PC-3 (cell line): Measurements from ENCODE around the gene TPK1. TPM values are rescaled to one million over a fixed set of nuclear protein-coding genes. Genes with fewer than 3 reads are reported as not detected.

Source experiments
- ATAC-seq: fragments of 200-7000 bp; cut with Tn5 transposase; 2 replicates; pipeline ENCODE4 v1.9.1; 2020; ENCODE audit warnings: mild to moderate bottlenecking, moderate library complexity
- BruUV-seq: library from RNA; stranded (reverse); fragments of 400-500 nt; replicated peaks from 2 replicates; lab custom pipeline; 2021; lab: Mats Ljungman, UMichigan
- CTCF ChIA-PET: fragments of 300-600 bp; sonication (Branson Sonifier 250); formaldehyde crosslinking; loops from one replicate; lab custom pipeline; 2022; ENCODE audit warnings: antibody characterized with exemption; lab: Charles Lee
- POLR2A ChIA-PET: fragments of 300-600 bp; sonication (Branson Sonifier 250); formaldehyde crosslinking; loops from one replicate; lab custom pipeline; 2022; ENCODE audit warnings: antibody characterized with exemption; ENCODE audit not compliant: unreplicated experiment; lab: Charles Lee
- DNase-seq: peaks from one replicate; pipeline ENCODE4 v3.0.0-alpha.2; 2015
- H2AFZ ChIP-seq: fragments of 300-600 bp; sonication (generic); 2 replicates; pipeline ENCODE4 v1.6.0; 2016; ENCODE audit warnings: antibody characterized with exemption, low read length
- H3F3A ChIP-seq: fragments of 300-600 bp; sonication (generic); one replicate; pipeline ENCODE4 v1.6.0; 2017; ENCODE audit warnings: antibody characterized with exemption, low read length, control low read depth, mild to moderate bottlenecking; ENCODE audit not compliant: unreplicated experiment
- H3K27ac ChIP-seq: fragments of 300-600 bp; sonication (generic); 2 replicates; pipeline ENCODE4 v1.5.1; 2016; ENCODE audit warnings: mild to moderate bottlenecking, low read length
- H3K27me3 ChIP-seq: fragments of 300-600 bp; sonication (generic); 2 replicates; pipeline ENCODE4 v1.6.1; 2016; ENCODE audit warnings: low read length, mixed read lengths
- H3K36me3 ChIP-seq: fragments of 300-600 bp; sonication (generic); 2 replicates; pipeline ENCODE4 v1.6.1; 2016; ENCODE audit warnings: low read depth, mixed run types, low read length, mixed read lengths
- H3K4me1 ChIP-seq: fragments of 300-600 bp; sonication (generic); 2 replicates; pipeline ENCODE4 v1.5.1; 2016; ENCODE audit warnings: low read length; ENCODE audit not compliant: insufficient read depth
- H3K4me2 ChIP-seq: fragments of 300-600 bp; sonication (generic); 2 replicates; pipeline ENCODE4 v1.6.0; 2016; ENCODE audit warnings: low read length
- H3K4me3 ChIP-seq: fragments of 300-600 bp; sonication (generic); 2 replicates; pipeline ENCODE4 v1.5.1; 2016; ENCODE audit warnings: mild to moderate bottlenecking, low read length, mixed read lengths
- H3K79me2 ChIP-seq: fragments of 300-600 bp; sonication (generic); 2 replicates; pipeline ENCODE4 v1.6.1; 2017; ENCODE audit warnings: low read length, mixed read lengths
- H3K9ac ChIP-seq: fragments of 300-600 bp; sonication (generic); 2 replicates; pipeline ENCODE4 v1.6.0; 2016; ENCODE audit warnings: mild to moderate bottlenecking, low read length
- H3K9me2 ChIP-seq: fragments of 300-600 bp; sonication (generic); replicated peaks from 2 replicates; pipeline ENCODE4 v1.6.1; 2016; ENCODE audit warnings: mixed run types, low read length, mixed read lengths
- H3K9me3 ChIP-seq: fragments of 300-600 bp; sonication (generic); 2 replicates; pipeline ENCODE4 v1.6.1; 2016; ENCODE audit warnings: low read length, mixed read lengths
- H4K20me1 ChIP-seq: fragments of 300-600 bp; sonication (generic); 2 replicates; pipeline ENCODE4 v1.6.1; 2016; ENCODE audit warnings: low read length, mixed read lengths
- EZH2 ChIP-seq: fragments of 300-600 bp; sonication (generic); IDR thresholded peaks from one replicate; pipeline ENCODE4 v1.6.1; 2017; ENCODE audit warnings: antibody characterized with exemption, mild to moderate bottlenecking, low read length; ENCODE audit not compliant: unreplicated experiment
- EZH2phosphoT487 ChIP-seq: fragments of 300-600 bp; sonication (generic); IDR thresholded peaks from 2 replicates; pipeline ENCODE4 v1.6.1; 2018; ENCODE audit warnings: mild to moderate bottlenecking, antibody characterized with exemption, low read length, borderline replicate concordance
- intact Hi-C: fragments of 100-400 bp; cut with micrococcal nuclease; formaldehyde crosslinking; loops from 2 replicates; pipeline ENCODE4 v1.9.0; 2023
- total RNA-seq: library from RNA; depleted of rRNA; stranded (reverse); fragments of >200 nt; gene quantifications from 2 replicates; pipeline ENCODE4 v1.2.3, GENCODE V29; 2014
- TF ChIP-seq, protein P1 (sequence below): fragments of 300-600 bp; sonication (generic); conservative IDR thresholded peaks from 2 replicates; pipeline ENCODE4 v1.5.1; 2017; ENCODE audit warnings: antibody characterized with exemption, low read depth, mild to moderate bottlenecking, low read length

The TPK1 gene
- total RNA-seq, 1 experiment from 2014 or later = 4.5 TPM

DNA sequence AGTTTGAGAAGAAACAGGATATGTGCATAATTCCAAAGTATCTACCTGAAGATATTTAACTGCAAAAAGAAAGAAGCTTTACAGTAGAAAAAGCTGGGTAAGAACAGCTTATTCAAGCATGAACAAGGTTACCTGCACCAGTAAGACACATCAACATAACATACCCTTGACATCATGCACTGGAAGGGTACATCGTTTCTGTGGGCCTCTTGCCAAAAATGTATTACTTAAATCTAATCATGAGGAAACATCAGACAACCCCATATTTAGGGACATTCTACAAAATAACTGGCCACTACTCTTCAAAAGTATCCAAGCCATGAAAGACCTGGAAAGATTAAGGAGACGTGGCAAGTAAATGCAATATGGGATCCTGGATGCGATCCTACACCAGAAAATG, 18.9 kb downstream of the TPK1 start:
- CTCF ChIA-PET = no interaction called here
- no peaks in the 10 kb centered on the region for H3F3A ChIP-seq
- H4K20me1 ChIP-seq = no peaks in the 10 kb centered on the region
- H3K9ac ChIP-seq = no peak overlapping the region
- 0 out of 2 replicates have a peak, but pooled peaks cover 3% of the 10 kb centered on the region for H3K4me1 ChIP-seq
- DNase-seq = no peak
- ATAC-seq = no peak
- POLR2A ChIA-PET = no interaction called here
- no peaks in the 10 kb centered on the region for H3K9me2 ChIP-seq
- no peaks in the 10 kb centered on the region for H3K36me3 ChIP-seq
- no peaks in the 10 kb centered on the region for H3K27me3 ChIP-seq
- no TSS peak for BruUV-seq
- H3K27ac ChIP-seq = no peak overlapping the region
- no peak overlapping the region for H3K4me3 ChIP-seq
- no peaks in the 10 kb centered on the region for H3K79me2 ChIP-seq
- H3K9me3 ChIP-seq = no peaks in the 10 kb centered on the region
- TF ChIP-seq EZH2phosphoT487 (no peak), EZH2 (no peak)
- TF ChIP-seq, protein P1, sequence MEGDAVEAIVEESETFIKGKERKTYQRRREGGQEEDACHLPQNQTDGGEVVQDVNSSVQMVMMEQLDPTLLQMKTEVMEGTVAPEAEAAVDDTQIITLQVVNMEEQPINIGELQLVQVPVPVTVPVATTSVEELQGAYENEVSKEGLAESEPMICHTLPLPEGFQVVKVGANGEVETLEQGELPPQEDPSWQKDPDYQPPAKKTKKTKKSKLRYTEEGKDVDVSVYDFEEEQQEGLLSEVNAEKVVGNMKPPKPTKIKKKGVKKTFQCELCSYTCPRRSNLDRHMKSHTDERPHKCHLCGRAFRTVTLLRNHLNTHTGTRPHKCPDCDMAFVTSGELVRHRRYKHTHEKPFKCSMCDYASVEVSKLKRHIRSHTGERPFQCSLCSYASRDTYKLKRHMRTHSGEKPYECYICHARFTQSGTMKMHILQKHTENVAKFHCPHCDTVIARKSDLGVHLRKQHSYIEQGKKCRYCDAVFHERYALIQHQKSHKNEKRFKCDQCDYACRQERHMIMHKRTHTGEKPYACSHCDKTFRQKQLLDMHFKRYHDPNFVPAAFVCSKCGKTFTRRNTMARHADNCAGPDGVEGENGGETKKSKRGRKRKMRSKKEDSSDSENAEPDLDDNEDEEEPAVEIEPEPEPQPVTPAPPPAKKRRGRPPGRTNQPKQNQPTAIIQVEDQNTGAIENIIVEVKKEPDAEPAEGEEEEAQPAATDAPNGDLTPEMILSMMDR = no peak
- H2AFZ ChIP-seq = no peak overlapping the region
- no peak overlapping the region for H3K4me2 ChIP-seq
- intact Hi-C loops = no loop called here

DNA sequence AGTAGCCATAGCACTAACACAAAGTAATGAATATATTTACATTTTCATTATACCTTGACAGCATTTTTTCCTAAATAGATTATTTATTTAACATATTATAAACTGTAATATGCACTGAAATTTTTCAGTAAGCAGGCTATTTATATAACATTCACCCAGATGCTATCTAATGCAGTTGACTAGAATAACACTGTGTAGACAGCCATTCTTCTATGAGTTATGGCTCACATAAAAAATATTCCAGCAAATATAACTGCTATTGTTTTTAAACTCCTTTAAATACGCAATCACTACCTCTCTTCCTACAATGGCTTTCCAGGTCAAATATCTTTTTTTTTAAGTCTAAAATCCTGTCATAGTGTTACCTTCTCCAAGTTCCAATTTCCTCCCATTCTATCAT, 21.6 kb downstream of the TPK1 start:
- intact Hi-C loops = no loop called here
- ChIA-PET POLR2A (no interaction called here), CTCF (no interaction called here)
- Histone ChIP-seq H2AFZ (no peak overlapping the region), H3K4me1 (no peaks in the 10 kb centered on the region), H3K4me3 (no peak overlapping the region), H3K4me2 (no peak overlapping the region), H3K9me3 (no peaks in the 10 kb centered on the region), H4K20me1 (no peaks in the 10 kb centered on the region), H3K36me3 (no peaks in the 10 kb centered on the region), H3K27ac (no peak overlapping the region), H3F3A (no peaks in the 10 kb centered on the region), H3K9ac (no peak overlapping the region), H3K79me2 (no peaks in the 10 kb centered on the region), H3K27me3 (no peaks in the 10 kb centered on the region), H3K9me2 (no peaks in the 10 kb centered on the region)
- ATAC-seq (no peak), DNase-seq (no peak)
- no TSS peak for BruUV-seq
- TF ChIP-seq, protein P1 = no peak
- TF ChIP-seq EZH2 (no peak), EZH2phosphoT487 (no peak)

DNA sequence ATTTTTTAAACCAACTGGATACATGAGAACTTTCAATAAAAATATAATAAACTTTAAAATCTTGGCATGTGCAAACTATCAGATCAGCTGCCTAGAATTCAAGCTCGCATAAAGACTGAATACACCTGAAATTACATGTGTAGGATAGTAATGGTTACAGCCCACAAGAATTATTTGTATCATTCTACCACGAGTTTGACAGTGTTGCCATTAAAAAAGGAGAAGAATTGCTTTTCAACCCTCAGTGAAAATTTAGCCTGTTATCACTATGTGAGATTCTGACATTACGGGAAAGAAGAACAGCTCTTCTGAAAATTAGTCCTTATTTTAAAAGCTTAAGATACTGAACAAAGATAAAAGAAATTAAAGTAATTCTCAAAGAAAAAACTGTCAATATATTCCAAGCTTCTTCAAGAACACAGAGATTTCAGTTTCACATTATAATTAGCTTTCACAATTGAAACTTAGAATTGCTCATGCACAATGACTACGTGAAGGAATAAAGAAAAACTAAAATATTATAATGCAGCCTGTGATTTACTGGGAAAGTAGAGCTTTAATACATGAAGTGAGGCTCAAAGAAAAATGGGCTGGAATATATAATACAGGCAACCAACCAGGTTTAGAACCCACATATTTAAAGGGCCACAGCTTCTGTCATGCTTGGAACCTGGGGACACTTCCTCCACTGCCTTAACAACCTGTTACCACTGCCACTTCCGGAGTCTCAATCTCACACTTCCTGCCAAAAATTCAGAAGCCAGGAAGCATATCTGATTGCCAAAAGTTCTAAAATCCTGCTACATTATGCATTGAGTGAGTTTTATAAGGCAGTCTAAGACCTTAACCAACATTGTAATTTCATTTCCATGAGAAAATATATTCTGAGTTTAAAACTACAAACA, 23.2 kb downstream of the TPK1 start:
- POLR2A ChIA-PET = interaction anchor here (0.6 kb wide), 1 partner anchor 1399 kb away, joined by 3 read pairs; no protein-coding TSS in a partner anchor
- Histone ChIP-seq H3K9ac (no peak overlapping the region), H3K36me3 (no peaks in the 10 kb centered on the region), H3K27me3 (no peaks in the 10 kb centered on the region), H3K4me3 (no peak overlapping the region), H4K20me1 (no peaks in the 10 kb centered on the region), H3K27ac (no peak overlapping the region), H3K9me3 (no peaks in the 10 kb centered on the region), H3K9me2 (no peaks in the 10 kb centered on the region), H3K4me2 (no peak overlapping the region), H3K4me1 (no peaks in the 10 kb centered on the region), H3K79me2 (no peaks in the 10 kb centered on the region), H3F3A (no peaks in the 10 kb centered on the region), H2AFZ (no peak overlapping the region)
- intact Hi-C loops = no loop called here
- TF ChIP-seq EZH2phosphoT487 (no peak), EZH2 (no peak)
- TF ChIP-seq, protein P1 = no peak
- ATAC-seq (no peak), DNase-seq (no peak)
- BruUV-seq = no TSS peak
- CTCF ChIA-PET = no interaction called here
